Activated naive CD4-positive, alpha-beta T cell treated with anti-CD3 and anti-CD28 coated beads, Interleukin-2, amount 50 U/mL, for 16 hours (primary cell): ENCODE data around the gene TMCO1.
A peak's percentile ranks its signal among the peaks of the same experiment; 100 is the strongest.
"Not testable (repeated sequence)": the region's sequence is repeated elsewhere in the genome, so short reads cannot be mapped to it uniquely, and the experiment has no call there.

Experiments used
- DNase-seq: peaks from one replicate; pipeline ENCODE4 v3.0.0-alpha.2; 2020

Gene TMCO1

DNA sequence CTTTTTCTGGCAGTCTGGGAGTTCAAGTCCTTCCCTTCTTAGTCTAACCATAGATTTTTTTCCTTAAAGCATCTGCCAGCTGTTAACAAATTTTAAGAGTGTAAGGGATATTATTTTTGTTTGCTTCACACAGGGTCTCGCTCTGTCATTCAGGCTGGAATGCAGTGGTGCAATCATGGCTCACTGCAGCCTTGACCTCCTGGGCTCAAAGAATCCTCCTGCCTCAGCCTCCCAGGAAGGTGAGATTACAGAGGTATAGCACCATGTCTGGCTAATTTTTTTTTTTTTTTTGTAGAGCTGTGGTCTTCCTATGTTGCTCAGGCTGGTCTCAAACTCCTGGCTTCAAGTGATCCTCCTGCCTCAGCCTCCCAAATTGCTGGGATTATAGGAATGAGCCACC is 23.8 kb downstream of the TMCO1 start:
- not testable (repeated sequence) for DNase-seq

- no peak for DNase-seq
These were observed 26.5 kb downstream of the TMCO1 start for GRCh38 chr1:165742194-165742593.

GRCh38 chr1:165738794-165739193 is 29.9 kb downstream of the TMCO1 start:
- no peak for DNase-seq

- DNase-seq: no peak
These were observed 31.5 kb downstream of the TMCO1 start for GRCh38 chr1:165737196-165737595.

- DNase-seq: no peak
These were observed 33.8 kb downstream of the TMCO1 start for GRCh38 chr1:165734906-165735305.

- no peak for DNase-seq
These were observed 41.8 kb downstream of the TMCO1 start for GRCh38 chr1:165726841-165727240.

DNA sequence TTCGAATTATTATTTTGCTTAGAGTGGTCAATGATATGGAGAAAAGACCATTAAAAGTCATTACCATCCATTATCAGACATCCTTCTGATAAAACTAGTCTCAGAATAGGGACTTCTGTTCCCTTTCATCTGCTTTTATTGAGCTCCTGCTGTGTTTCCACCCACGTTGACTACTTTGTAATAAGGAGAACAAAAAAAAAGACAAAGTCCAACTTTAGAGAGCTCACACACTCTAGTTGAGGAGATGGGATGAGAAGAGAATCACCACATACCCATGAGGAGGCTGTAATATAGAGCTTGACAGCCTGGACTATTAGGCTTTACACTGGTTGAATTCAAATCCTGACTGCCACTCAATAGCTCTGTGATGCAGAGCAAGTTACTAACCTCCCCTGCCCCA is 42.5 kb downstream of the TMCO1 start:
- no peak for DNase-seq

- DNase-seq: peak; percentile 28
These were observed 50.7 kb downstream of the TMCO1 start for GRCh38 chr1:165717918-165718515.

- not testable (repeated sequence) for DNase-seq
These were observed 52.2 kb downstream of the TMCO1 start for GRCh38 chr1:165716265-165717051.

DNA sequence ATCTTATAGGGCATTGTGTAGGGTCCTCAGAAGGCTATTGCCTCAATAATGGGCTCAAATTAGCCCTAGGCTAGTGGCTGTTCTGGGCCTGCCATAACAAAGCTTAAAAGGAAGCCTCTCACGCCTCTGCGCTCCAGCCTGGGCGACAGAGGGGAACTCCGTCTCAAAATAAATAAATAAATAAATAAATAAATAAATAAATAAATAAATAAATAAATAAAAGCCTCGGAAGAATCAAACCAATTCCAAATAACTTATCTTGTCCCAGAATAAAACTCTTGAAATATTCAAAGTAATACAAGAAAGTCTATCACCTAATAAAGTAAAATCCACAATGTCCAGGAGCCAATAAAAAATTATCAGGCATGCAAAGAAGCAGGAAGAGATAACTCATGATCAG is 55.9 kb downstream of the TMCO1 start:
- no peak for DNase-seq

- DNase-seq: no peak
These were observed 60.5 kb downstream of the TMCO1 start for GRCh38 chr1:165707984-165708706.

DNA sequence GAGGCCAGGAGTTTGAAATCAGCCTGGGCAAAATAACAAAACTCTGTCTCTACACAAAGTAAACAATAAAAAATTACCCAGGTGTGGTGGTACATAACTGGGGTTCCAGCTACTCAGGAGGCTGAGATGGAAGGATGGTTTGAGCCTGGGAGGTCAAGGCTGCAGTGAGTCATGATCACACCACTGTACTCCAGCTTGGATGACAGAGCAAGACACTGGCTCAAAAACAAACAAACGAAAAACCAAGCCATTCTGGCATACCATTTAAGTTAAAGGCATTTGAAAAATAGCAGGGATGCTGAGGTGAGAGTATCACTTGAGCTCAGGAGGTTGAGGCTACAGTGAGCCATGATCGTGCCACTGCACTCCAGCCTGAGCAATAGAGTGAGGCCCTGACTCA is 65.0 kb downstream of the TMCO1 start:
- no peak for DNase-seq

GRCh38 chr1:165701922-165702321 is 66.7 kb downstream of the TMCO1 start:
- DNase-seq: not testable (repeated sequence)

DNA sequence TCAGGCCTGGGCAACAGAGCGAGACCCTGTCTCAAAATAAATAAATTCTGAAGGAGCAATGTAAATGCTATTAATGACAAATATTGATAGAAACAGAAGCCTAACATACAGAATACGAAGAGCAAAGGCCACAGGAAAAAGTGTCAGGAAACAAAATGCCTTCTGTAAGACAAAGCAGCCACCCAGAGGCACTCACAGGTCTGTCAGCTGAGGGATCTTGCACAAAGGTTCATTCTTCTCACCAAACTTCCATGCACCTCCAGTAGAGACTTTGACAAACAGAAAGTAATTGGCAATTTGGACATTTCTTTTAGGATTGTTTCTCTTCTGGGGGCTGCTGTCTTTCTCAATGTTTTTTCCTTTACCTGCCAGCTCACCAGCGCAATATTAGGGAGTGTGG is 69.1 kb downstream of the TMCO1 start:
- DNase-seq: no peak

DNA sequence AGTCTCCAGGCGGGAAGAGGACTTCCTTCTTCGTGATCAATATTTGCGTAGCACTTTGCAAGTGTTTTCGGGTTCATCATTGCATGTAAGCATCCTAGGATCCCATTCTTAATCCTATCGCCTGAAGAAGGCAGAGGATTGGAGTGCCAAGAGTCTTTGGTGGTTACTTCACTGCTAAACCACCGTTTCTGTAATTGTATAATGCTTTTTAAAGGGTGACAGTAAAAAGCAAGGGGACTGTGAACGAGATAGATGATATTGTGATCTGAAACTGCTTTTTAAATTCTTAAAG is 70.0 kb downstream of the TMCO1 start:
- no peak for DNase-seq

- DNase-seq: peak; percentile 88
These were observed 70.5 kb downstream of the TMCO1 start, which contains the start of gene ALDH9A1 for GRCh38 chr1:165697881-165698760. ALDH9A1 (minus strand) TSS chr1:165698562; CDS start chr1:165698558, 4 bp downstream.

DNA sequence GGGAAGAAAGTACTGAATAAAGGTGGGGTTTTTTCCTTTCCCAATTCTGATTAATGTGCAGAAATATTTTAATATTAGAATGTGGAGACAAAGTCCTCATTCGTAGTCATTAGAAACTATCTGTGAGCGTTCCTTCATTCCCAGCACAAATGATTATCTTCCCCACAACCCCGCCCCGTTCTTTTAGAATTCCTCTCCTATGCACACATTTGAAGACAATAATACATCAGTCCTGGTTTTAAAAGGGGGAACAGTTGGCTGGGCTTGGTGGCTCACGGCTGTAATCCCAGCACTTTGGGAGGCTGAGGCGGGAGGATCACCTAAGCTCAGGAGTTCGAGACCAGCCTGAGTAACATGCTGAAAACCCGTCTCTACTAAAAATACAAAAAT is 71.2 kb downstream of the TMCO1 start:
- DNase-seq: no peak

GRCh38 chr1:165696625-165697100 is 72.0 kb downstream of the TMCO1 start:
- DNase-seq: no peak

- no peak for DNase-seq
These were observed 73.6 kb downstream of the TMCO1 start for GRCh38 chr1:165695031-165695430.

GRCh38 chr1:165688046-165688445 is 80.6 kb downstream of the TMCO1 start:
- no peak for DNase-seq

GRCh38 chr1:165686971-165687433 is 81.7 kb downstream of the TMCO1 start:
- no peak for DNase-seq

DNA sequence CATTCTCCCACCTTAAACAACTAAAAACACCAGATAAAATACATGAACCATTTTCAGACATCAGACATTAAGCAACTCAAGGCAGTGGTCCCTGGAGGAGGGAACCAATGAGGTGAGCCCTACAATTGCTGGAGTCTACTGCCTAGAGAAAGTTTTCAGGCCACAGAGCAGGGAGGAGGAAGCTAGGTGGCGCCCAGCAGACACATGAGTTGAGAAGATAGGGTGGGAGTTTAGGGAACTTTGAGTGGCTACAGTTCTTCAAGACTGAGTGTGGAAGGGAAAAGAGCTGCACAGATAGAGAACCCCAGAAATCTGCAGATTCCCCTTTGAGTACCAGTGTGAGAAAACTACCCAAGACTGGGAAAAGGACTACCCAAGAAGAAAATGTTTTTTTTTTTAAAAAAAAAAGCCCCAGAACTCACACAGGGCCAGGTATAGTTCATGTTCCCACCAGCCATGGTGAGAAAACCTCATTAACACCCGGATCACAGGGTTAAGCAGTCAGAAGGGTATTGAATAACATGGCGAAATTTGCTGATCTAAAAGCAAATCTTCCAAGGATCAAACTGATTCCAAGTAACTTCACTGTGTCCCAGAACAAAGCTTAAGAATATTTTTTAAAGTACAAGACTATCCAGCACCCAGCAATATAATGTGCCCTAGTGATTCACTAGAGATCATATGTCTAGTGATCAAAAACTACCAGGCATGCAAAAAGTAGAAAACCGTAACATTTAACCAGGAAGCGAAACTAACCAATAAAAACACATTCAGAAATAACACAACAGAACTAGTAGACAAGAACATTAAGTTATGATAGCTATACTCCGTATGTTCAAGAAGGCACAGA is 82.3 kb downstream of the TMCO1 start:
- DNase-seq: no peak
